MM.1S (cell line): ENCODE measurements around the gene LPAR5.

ENCODE experiments used
- EZH2 ChIP-seq: fragments of 300-600 bp; sonication (generic); optimal IDR thresholded peaks from 2 replicates; pipeline ENCODE3; 2017; ENCODE audit warnings: low read depth, mild to moderate bottlenecking, antibody characterized with exemption, low read length, mixed read lengths
- EZH2phosphoT487 ChIP-seq: fragments of 300-600 bp; sonication (generic); IDR thresholded peaks from 2 replicates; pipeline ENCODE4 v1.6.1; 2018; ENCODE audit warnings: antibody characterized with exemption, low read length
- TF ChIP-seq, protein P1 (sequence below): fragments of 300-600 bp; sonication (generic); IDR thresholded peaks from 2 replicates; pipeline ENCODE4 v1.5.1; 2016; ENCODE audit warnings: antibody characterized with exemption, low read length, mixed read lengths

DNA sequence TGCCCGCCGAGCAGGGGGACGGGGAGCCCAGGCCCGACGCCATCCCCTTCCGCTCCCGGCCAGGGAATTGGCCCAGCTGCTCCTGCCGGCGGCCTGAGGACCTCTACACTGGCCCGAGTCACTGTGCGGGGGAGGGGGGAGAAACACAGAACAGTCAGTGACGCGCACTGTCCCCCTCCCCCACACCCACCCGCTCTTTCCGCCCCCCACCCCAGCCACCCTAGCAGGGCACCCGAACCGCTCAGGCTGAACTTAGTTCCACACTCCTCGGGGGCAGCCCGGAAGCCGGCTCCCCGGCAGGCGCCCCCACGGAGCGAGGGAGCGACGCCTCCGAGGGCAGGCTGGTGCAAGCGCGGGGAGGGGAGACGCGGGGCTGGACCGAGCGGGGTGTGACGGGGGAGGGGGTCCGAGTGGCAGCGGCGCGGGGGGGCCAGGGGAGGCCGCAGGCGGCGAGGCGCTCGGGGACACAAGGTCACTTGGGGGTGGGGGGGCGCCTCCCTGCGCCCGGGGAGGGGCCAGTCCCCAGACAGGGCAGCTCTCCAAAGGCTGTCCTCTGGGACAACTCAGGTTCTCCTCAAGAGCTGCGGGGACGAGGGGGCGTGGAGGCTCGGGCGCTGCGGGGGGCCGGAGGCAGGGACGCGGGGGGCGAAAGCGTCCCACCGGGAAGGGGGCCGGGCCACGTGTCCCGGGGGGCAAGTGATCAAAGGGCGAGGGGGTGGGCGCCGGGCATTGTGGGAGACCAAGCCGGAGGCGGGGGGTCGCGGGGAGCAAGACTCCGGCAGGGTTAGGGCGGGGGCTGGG is 29.2 kb downstream of the LPAR5 start:
- TF ChIP-seq, protein P1, sequence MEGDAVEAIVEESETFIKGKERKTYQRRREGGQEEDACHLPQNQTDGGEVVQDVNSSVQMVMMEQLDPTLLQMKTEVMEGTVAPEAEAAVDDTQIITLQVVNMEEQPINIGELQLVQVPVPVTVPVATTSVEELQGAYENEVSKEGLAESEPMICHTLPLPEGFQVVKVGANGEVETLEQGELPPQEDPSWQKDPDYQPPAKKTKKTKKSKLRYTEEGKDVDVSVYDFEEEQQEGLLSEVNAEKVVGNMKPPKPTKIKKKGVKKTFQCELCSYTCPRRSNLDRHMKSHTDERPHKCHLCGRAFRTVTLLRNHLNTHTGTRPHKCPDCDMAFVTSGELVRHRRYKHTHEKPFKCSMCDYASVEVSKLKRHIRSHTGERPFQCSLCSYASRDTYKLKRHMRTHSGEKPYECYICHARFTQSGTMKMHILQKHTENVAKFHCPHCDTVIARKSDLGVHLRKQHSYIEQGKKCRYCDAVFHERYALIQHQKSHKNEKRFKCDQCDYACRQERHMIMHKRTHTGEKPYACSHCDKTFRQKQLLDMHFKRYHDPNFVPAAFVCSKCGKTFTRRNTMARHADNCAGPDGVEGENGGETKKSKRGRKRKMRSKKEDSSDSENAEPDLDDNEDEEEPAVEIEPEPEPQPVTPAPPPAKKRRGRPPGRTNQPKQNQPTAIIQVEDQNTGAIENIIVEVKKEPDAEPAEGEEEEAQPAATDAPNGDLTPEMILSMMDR = no peak
- TF ChIP-seq EZH2phosphoT487 (no peak), EZH2 (no peak)
